GM18505 (cell line): ENCODE data around the gene UGT1A3.
"Not testable (repeated sequence)": the region's sequence is repeated elsewhere in the genome, so short reads cannot be mapped to it uniquely, and the experiment has no call there.

Source experiments
- ATAC-seq: cut with Tn5 transposase; IDR thresholded peaks from one replicate; pipeline ENCODE4 v1.9.1; 2021; ENCODE audit not compliant: unreplicated experiment
- POLR2A ChIP-seq: IDR thresholded peaks from 4 replicates; pipeline ENCODE4 v1.6.1; 2011; ENCODE audit warnings: borderline replicate concordance; ENCODE audit not compliant: insufficient read depth, insufficient read length; ENCODE audit errors: extremely low read depth

The UGT1A3 gene

GRCh38 chr2:233718552-233718951 lies 10.3 kb upstream of the UGT1A3 start, which contains the start of gene UGT1A4:
TSS of gene UGT1A4 (plus strand) at chr2:233718736. CDS start at chr2:233718821, 85 bp downstream.
- TF ChIP-seq POLR2A, result no peak
- ATAC-seq, result no peak

DNA sequence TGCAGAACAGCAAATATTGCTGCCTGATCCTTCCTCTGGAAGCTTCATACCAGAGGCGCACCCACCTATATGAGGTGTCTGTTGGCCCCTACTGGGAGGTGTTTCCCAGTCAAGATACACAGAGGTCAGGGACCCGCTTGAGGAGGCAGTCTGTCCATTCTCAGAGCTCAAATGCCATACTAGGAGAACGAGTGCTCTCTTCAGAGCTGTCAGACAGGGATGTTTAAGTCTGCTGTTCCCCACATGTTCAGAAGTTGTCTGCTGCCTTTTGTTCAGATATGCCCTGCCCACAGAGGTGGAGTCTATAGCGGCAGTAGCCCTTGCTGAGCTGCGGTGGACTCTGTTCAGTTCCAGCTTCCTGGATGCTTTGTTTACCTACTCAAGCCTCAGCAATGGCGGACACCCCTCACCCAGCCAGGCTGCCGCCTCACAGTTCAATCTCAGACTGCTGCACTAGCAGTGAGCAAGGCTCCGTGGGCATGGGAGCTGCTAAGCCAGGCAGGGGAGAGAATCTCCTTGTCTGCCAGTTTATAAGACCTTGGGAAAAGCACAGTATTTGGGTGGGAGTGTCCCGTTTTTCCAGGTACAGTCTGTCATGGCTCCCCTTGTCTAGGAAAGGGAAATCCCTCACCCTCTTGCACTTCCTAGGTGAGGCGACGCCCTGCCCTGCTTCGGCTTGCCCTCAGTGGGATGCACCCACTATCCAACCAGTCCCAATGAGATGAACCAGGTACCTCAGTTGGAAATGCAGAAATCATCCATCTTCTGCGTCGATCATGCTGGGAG lies 8.2 kb downstream of the UGT1A3 start:
- ATAC-seq, result not testable (repeated sequence)

DNA sequence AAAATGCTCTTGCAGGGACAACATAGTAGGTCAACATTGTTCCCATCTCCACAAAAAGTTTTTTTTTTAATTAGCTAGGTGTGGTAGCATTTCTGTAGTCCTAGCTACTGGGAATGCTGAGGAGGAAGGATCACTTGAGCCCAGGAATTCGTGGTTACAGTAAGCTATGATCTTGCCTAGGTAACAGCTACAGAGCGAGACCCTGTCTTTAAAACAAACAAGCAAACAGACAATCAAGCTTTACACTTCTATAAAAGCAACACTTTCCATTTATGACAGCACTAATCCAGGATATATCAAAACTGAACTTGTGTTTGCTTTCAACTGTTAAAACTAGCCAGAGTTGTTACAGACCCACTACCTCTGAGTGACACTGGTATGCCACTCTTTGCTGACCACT lies 12.0 kb downstream of the UGT1A3 start:
- no peak for ATAC-seq
- no peak for TF ChIP-seq POLR2A

DNA sequence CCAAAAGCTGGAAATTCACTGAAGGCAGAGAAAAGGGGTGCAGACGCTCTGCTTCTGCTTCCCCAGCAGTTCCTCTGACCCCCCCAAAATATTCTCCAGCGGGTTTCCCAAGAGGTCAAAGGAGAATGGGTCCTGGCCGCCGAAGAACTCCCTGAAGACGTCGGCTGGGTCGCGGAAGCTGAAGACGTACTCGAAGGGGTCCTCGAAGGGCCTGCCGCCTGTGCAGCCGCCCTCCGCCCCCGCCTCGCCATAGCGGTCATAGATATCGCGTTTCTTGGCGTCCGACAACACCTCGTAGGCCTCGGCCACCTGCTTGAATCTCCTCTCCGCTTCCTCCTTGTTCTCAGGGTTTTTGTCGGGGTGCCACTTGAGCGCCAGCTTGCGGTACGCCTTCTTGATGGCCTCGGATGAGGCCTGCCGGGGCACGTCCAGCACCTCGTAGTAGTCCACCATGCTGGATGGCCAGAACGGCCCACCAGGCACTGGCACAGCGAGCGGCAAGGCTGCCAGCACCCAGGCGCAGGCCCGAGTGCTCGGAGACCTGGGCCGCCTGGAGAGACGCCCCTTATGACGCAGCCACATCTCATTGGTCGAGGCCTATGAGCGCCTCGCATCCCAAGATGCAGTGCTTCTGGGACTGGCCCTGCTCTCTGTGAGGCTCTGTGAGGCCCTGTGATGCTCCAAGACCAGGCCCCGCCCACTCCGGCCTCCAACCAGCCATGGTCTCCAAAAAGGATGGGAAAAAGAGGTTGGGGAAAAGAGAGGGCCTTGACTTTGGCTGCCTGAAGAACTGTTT lies 14.8 kb downstream of the UGT1A3 start:
- ATAC-seq, result no peak
- no peak for TF ChIP-seq POLR2A

DNA sequence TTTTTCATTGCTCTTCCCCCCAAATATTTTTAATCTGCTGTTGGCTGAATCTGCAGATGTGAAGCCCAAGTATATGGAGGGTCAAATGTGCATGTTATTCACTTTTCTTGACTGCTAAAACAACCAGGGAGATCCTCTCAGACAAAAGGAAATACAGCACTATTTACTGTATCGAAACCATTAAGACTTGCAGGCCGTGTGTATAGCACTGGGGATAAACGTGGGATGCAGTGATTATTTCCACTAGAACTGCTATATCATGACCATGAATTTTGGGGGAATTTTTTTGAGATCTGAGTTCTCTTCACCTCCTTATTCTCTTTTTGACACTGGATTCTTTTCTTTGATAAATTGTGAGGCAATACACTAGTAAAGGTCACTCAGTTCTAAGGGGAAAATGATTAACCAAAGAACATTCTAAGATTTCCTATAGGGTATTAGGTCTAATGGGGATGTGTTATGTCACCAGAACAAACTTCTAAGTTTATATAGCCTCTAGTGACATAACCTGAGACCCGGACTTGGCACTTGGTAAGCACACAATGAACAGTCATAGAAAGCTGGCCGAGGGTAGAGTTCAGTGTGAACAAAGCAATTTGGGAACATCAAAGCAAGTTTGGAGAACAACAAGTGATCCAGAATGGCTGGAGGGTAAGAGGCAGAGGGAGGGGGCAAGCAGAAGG lies 16.4 kb downstream of the UGT1A3 start:
- no peak for TF ChIP-seq POLR2A
- ATAC-seq, result no peak

- not testable (repeated sequence) for ATAC-seq
Measured at GRCh38 chr2:233745838-233746237, 17.0 kb downstream of the UGT1A3 start.

GRCh38 chr2:233746475-233747282 lies 17.8 kb downstream of the UGT1A3 start:
- no peak for ATAC-seq
- TF ChIP-seq POLR2A, result no peak

DNA sequence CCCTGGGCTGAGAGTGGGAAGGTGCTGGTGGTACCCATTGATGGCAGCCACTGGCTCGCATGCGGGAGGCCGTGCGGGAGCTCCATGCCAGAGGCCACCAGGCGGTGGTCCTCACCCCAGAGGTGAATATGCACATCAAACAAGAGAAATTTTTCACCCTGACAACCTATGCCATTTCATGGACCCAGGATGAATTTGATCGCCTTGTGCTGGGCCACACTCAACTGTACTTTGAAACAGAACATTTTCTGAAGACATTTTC lies 18.4 kb downstream of the UGT1A3 start:
- no peak for TF ChIP-seq POLR2A
- ATAC-seq, result no peak

- not testable (repeated sequence) for ATAC-seq
Measured at GRCh38 chr2:233750689-233751088, 21.8 kb downstream of the UGT1A3 start.

- not testable (repeated sequence) for ATAC-seq
Measured at GRCh38 chr2:233751212-233752009, 22.6 kb downstream of the UGT1A3 start.

DNA sequence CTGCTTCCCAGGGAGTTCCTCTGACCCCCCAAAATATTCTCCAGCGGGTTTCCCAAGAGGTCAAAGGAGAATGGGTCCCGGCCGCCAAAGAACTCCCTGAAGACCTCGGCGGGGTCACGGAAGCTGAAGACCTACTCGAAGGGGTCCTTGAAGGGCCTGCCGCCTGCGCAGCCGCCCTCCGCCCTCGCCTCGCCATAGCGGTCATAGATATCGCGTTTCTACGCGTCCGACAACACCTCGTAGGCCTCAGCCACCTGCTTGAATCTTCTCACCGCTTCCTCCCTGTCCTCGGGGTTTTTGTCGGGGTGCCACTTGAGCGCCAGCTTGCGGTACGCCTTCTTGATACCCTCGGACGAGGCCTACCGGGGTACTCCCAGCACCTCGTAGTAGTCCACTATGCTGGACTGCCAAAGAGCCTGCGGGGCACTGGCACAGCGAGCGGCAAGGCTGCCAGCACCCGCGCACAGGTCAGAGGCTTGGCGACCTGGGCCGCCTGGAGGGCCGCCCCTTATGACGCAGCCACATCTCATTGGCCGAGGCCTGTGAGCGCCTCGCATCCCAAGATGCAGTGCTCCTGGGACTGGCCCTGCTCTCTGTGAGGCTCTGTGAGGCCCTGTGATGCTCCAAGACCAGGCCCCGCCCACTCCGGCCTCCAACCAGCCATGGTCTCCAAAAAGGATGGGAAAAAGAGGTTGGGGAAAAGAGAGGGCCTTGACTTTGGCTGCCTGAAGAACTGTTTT lies 26.2 kb downstream of the UGT1A3 start:
- no peak for TF ChIP-seq POLR2A
- ATAC-seq, result no peak

DNA sequence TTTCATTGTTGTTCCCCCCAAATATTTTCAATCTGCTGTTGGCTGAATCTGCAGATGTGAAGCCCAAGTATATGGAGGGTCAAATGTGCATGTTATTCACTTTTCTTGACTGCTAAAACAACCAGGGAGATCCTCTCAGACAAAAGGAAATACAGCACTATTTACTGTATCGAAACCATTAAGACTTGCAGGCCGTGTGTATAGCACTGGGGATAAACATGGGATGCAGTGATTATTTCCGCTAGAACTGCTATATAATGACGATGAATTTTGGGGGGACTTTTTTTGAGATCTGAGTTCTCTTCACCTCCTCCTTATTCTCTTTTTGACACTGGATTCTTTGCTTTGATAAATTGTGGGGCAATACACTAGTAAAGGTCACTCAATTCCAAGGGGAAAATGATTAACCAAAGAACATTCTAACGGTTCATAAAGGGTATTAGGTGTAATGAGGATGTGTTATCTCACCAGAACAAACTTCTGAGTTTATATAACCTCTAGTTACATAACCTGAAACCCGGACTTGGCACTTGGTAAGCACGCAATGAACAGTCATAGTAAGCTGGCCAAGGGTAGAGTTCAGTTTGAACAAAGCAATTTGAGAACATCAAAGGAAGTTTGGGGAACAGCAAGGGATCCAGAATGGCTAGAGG lies 27.7 kb downstream of the UGT1A3 start:
- no peak for ATAC-seq

More for the DNA sequence above, 27.7 kb downstream of the UGT1A3 start:
- TF ChIP-seq POLR2A, result no peak
